Suprapubic skin (tissue), 3 donors: ENCODE measurements around the gene SWI5.

Experiments used
- CTCF ChIP-seq, 2 donors: fragments of 200-600 bp in 1 of 2; fragments of 450-650 bp in 1 of 2; sonication (generic) in 1 of 2; IDR thresholded peaks; one replicate each; pipeline ENCODE4 v1.5.1; 2016 to 2019; ENCODE audit warnings: antibody characterized with exemption in 2 of 2, mild to moderate bottlenecking in 1 of 2, moderate library complexity in 1 of 2
- EP300 ChIP-seq: sonication (generic); formaldehyde crosslinking; IDR thresholded peaks from one replicate; pipeline ENCODE4 v1.6.1; 2017; ENCODE audit warnings: antibody characterized with exemption
- POLR2A ChIP-seq, 2 donors: fragments of 450-650 bp; IDR thresholded peaks; one replicate each; pipeline ENCODE4 v1.6.1; 2017; ENCODE audit warnings: antibody characterized with exemption in 2 of 2, mild to moderate bottlenecking in 2 of 2, moderate library complexity in 2 of 2

- TF ChIP-seq EP300, result no peak
- TF ChIP-seq CTCF (IDR thresholded peaks at IDR 0.05), result no peak
- no peak for TF ChIP-seq POLR2A (IDR thresholded peaks at IDR 0.05)
Measured at GRCh38 chr9:128275198-128276007, 673 bp upstream of the SWI5 start, which contains the start of gene GOLGA2.
